ENCODE data around the gene MAGEL2. TPM values are rescaled to one million over a fixed set of nuclear protein-coding genes. Genes with fewer than 3 reads are reported as not detected.

MAGEL2 gene
- total and polyA plus RNA-seq, 2 of the 4 experiments (the other 2 are of a cell fraction): 0.18 to 0.29 TPM

DNA sequence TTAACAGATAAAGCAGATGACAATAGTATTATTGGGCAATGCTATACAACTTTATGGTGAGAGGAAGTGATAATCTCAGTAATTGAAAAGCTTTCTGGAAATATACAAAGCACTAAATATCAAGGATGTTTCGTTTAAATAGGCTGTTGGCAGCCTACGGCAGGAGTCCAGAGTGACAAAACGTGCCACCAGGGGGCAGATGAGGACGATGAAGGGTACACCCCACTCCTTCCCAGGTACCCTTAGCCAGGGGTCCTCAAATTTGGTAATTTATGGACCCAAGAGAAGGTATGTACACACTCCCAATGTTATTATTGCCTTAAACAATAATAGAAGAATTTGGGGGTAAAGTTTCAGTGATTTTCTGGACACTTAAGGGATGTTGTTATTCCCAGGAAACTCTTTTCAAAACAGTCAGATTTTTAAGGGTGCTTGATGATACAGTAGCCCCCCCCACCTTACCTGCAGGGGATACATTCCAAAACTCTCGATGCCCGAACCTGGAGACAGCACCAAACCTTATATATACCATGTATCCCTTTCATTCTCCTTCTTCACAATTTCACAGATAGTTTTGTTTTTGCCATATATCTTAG is 1.4 kb upstream of the MAGEL2 start:
- ATAC-seq (ENCODE audit: low read depth): peak; percentile 42; the same call in 1 of the 2 replicates
- CTCF ChIA-PET: no interaction called here
- Histone ChIP-seq H4K5ac (ENCODE audit: low read depth, low read length) (no peak overlapping the region), H3K36me3 (ENCODE audit: control insufficient read depth, insufficient read depth, low read length) (no peaks in the 10 kb centered on the region), H3K9me1 (ENCODE audit: insufficient read depth, low read length) (no peaks in the 10 kb centered on the region), H4K8ac (ENCODE audit: low read depth in 2 of 2, low read length in 2 of 2) (no peak overlapping the region), H2AK9ac (replicated peaks; ENCODE audit: low read depth, low read length, poor library complexity) (no peak overlapping the region), H3K23ac (ENCODE audit: low read depth, low read length) (no peak overlapping the region), H3K14ac (replicated peaks; ENCODE audit: low read depth, low read length) (no peak overlapping the region), H2AFZ (replicated peaks; ENCODE audit: low read length, poor library complexity) (no peak overlapping the region), H3K9me3 (ENCODE audit: control insufficient read depth, insufficient read depth, low read length) (peaks cover 2% of the 10 kb centered on the region; the same call in 1 of the 2 replicates), H3K27me3 (ENCODE audit: control insufficient read depth, insufficient read depth, low read length) (no peaks in the 10 kb centered on the region), H2AK5ac (ENCODE audit: low read depth, low read length) (no peak overlapping the region), H3K9ac (ENCODE audit: low read depth, low read length) (no peak overlapping the region), H3K4ac (ENCODE audit: low read depth, low read length) (no peak overlapping the region), H2BK5ac (ENCODE audit: low read depth, low read length, poor library complexity, severe bottlenecking) (no peak overlapping the region), H3K4me1 (ENCODE audit: control insufficient read depth, insufficient read depth, low read length) (no peaks in the 10 kb centered on the region), H3K4me2 (ENCODE audit: low read depth, low read length) (no peak overlapping the region), H2BK120ac (ENCODE audit: low read depth, low read length) (no peak overlapping the region), H3K27ac (ENCODE audit: insufficient read depth, low read length) (no peak overlapping the region), H4K91ac (ENCODE audit: insufficient read depth, low read depth, low read length) (no peak overlapping the region), H4K20me1 (ENCODE audit: insufficient read depth, low read length) (no peaks in the 10 kb centered on the region), H3K4me3 (ENCODE audit: insufficient read depth, low read depth, low read length) (no peak overlapping the region), H2BK20ac (ENCODE audit: low read depth, low read length) (no peak overlapping the region), H2BK15ac (ENCODE audit: low read depth, low read length) (no peak overlapping the region), H3K56ac (ENCODE audit: extremely low read depth, insufficient read depth, low read length) (no peak overlapping the region), H3K18ac (ENCODE audit: low read depth, low read length) (no peak overlapping the region), H3K79me1 (ENCODE audit: low read depth in 1 of 2, low read length in 2 of 2) (no peaks in the 10 kb centered on the region)
- in situ Hi-C loops (cut with MboI; ENCODE audit: low sequenced_read_pairs) (loop anchor here (10.0 kb wide), 1 partner anchor 206 kb away; no protein-coding TSS in a partner anchor), intact Hi-C loops (cut with micrococcal nuclease) (loop anchor here (1.0 to 10.0 kb wide), 3 partner anchors 208 to 1856 kb away; no protein-coding TSS in a partner anchor), dilution Hi-C loops (cut with HindIII; ENCODE audit: low sequenced_read_pairs, unreplicated experiment) (no loop called here)
- WGBS, 2 experiments (ENCODE audit: extremely low coverage in 2 of 2, insufficient read length in 1 of 2): no CpG with 5 or more reads among the region's 6 CpGs
- no peak for TF ChIP-seq BHLHE40 (IDR thresholded peaks at IDR 0.05; ENCODE audit: low read depth, low read length)
- peak; percentile 26; the same call in 1 of the 2 replicates for TF ChIP-seq SMC3 (IDR thresholded peaks at IDR 0.05; ENCODE audit: low read depth, low read length)
- TF ChIP-seq RCOR1 (IDR thresholded peaks at IDR 0.05; ENCODE audit: insufficient replicate concordance, low read length): no peak
- TF ChIP-seq CTCF (conservative IDR thresholded peaks at IDR 0.05; ENCODE audit: low read depth, low read length): peak; percentile 42
- TF ChIP-seq NFE2L2 (IDR thresholded peaks at IDR 0.05; ENCODE audit: low read depth, low read length): no peak
- no peak for TF ChIP-seq RFX5 (IDR thresholded peaks at IDR 0.05; ENCODE audit: low read depth, low read length)
- no peak for TF ChIP-seq FOS (IDR thresholded peaks at IDR 0.05; ENCODE audit: low read depth, low read length)
- TF ChIP-seq RAD21 (IDR thresholded peaks at IDR 0.05; ENCODE audit: low read length): peak; percentile 21; the same call in 1 of the 2 replicates
- no peak for TF ChIP-seq MAZ (IDR thresholded peaks at IDR 0.05; ENCODE audit: borderline replicate concordance, low read depth, low read length)
- TF ChIP-seq CHD1 (IDR thresholded peaks at IDR 0.05; ENCODE audit: low read depth, low read length): no peak
- no peak for TF ChIP-seq MXI1 (IDR thresholded peaks at IDR 0.05; ENCODE audit: borderline replicate concordance, low read depth, low read length)
- TF ChIP-seq, protein P1, sequence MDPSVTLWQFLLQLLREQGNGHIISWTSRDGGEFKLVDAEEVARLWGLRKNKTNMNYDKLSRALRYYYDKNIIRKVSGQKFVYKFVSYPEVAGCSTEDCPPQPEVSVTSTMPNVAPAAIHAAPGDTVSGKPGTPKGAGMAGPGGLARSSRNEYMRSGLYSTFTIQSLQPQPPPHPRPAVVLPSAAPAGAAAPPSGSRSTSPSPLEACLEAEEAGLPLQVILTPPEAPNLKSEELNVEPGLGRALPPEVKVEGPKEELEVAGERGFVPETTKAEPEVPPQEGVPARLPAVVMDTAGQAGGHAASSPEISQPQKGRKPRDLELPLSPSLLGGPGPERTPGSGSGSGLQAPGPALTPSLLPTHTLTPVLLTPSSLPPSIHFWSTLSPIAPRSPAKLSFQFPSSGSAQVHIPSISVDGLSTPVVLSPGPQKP (IDR thresholded peaks at IDR 0.05; ENCODE audit: borderline replicate concordance, low read depth, low read length): no peak
- TF ChIP-seq MAFK (IDR thresholded peaks at IDR 0.05; ENCODE audit: low read depth, low read length): no peak
- no peak for TF ChIP-seq POLR2A (IDR thresholded peaks at IDR 0.05; ENCODE audit: low read depth, low read length)
- TF ChIP-seq, protein P2, sequence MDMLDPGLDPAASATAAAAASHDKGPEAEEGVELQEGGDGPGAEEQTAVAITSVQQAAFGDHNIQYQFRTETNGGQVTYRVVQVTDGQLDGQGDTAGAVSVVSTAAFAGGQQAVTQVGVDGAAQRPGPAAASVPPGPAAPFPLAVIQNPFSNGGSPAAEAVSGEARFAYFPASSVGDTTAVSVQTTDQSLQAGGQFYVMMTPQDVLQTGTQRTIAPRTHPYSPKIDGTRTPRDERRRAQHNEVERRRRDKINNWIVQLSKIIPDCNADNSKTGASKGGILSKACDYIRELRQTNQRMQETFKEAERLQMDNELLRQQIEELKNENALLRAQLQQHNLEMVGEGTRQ (IDR thresholded peaks at IDR 0.05; ENCODE audit: low read depth, low read length): no peak
- no peak for TF ChIP-seq CEBPB (IDR thresholded peaks at IDR 0.05; ENCODE audit: low read depth, low read length)
- no peak for DNase-seq
- POLR2A ChIA-PET (ENCODE audit: unreplicated experiment): no interaction called here
- no TSS peak for BruUV-seq (replicated peaks)
